ENCODE data around the gene WSCD1.

Gene WSCD1

GRCh38 chr17:6168296-6168695 lies 98.1 kb downstream of the WSCD1 start:
- TF ChIP-seq CTCF (IDR thresholded peaks at IDR 0.05; ENCODE audit: low read depth, low read length, missing control alignments): no peak
- DNase-seq (ENCODE audit: extremely low read depth, low read depth): no peak
- H3K4me3 ChIP-seq (replicated peaks; ENCODE audit: low read depth, low read length): no peak overlapping the region

- DNase-seq (ENCODE audit: extremely low read depth, low read depth): no peak
- TF ChIP-seq CTCF (IDR thresholded peaks at IDR 0.05; ENCODE audit: low read depth, low read length, missing control alignments): no peak
- H3K4me3 ChIP-seq (replicated peaks; ENCODE audit: low read depth, low read length): no peak overlapping the region
Observed at GRCh38 chr17:6170349-6170748, 100.2 kb downstream of the WSCD1 start.

DNA sequence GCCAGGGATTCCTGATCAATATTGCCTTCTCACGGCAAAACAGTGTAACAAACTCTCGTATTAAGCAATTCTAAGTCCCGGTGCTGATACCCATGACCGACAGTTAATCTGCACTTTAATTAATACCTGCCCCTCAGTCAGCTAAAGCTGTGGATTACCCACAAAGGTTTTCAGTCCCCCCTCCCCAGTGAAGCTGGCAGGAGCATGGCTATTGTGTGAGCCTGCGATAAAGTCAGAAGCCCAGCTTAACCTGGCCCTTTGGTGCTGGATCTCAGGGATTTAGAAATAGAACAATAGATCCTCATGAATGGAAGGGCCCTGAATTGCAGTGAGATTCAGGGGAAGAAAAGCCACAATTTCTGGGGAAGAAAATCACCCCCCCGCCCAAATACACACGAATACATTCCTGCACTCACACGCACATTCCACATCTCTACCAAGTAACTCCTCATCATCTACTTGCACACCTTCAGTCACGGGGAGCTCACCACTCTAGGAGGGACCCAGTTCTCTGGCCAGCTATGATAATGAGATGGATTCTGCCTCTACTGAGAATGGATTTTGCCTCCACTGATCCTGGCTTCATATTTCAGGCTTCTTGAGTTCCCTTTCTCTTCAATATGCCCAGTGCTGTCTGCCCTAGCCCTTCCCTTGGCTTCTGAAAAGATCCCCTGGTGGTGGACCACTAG lies 102.6 kb downstream of the WSCD1 start:
- TF ChIP-seq CTCF (IDR thresholded peaks at IDR 0.05; ENCODE audit: low read depth, low read length, missing control alignments): no peak
- H3K4me3 ChIP-seq (replicated peaks; ENCODE audit: low read depth, low read length): no peak overlapping the region
- DNase-seq (ENCODE audit: extremely low read depth, low read depth): no peak

DNA sequence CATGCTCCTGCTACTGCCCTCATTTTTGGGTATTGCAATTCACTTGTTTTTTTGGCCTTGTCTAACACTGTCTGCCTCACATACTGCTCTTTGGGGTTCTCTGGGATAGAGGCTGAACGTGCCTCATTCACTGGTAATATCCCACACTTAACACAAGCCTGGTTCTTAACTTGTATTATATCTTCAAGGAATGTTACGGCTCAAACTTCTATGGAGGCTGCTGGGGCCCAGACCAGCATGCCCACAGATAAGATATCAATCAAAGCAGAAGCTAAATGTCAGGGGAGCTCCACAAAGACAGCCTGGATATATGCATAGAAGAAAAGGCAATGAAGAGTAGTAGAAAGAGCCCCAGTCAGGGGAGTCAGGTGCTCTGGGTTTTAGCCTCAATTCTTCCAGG lies 103.5 kb downstream of the WSCD1 start:
- no peak overlapping the region for H3K4me3 ChIP-seq (replicated peaks; ENCODE audit: low read depth, low read length)
- no peak for DNase-seq (ENCODE audit: extremely low read depth, low read depth)
- TF ChIP-seq CTCF (IDR thresholded peaks at IDR 0.05; ENCODE audit: low read depth, low read length, missing control alignments): no peak
